Measurements from ENCODE around the gene RBM43.

The RBM43 gene

DNA sequence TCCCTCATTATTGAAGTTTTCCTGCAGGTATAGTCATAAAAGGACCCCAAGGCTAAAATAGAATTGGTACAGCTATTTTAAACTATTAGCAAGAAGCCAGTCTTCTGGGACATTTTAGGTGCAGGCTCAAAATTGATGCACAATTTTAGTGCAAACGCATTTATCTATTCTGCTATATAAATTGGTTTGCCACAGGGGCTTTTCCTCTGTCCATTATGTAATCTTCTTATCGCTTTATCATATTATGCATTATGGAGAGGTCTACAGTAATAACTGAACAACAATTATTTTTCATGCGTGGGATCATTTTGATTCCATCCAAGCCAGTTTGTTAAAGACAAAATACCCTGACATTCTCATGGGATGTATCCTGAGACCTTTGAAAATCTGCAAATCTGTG lies 54.6 kb downstream of the RBM43 start:
- H3K27ac ChIP-seq (ENCODE audit: low read depth, low read length): no peak overlapping the region
- H3K4me2 ChIP-seq (ENCODE audit: low read length): no peak overlapping the region
- no peaks in the 10 kb centered on the region for H3K9me3 ChIP-seq (ENCODE audit: control insufficient read depth, insufficient read depth, low read length)
- no peaks in the 10 kb centered on the region for H3K9me2 ChIP-seq (replicated peaks; ENCODE audit: control insufficient read depth, low read length)
- TF ChIP-seq EZH2phosphoT487 (IDR thresholded peaks at IDR 0.05; ENCODE audit: borderline replicate concordance, low read length) (no peak), CTCF (IDR thresholded peaks at IDR 0.05; ENCODE audit: low read depth, low read length, poor library complexity, severe bottlenecking) (no peak)
- no peaks in the 10 kb centered on the region for H3K79me2 ChIP-seq (ENCODE audit: control insufficient read depth, low read length)
- no peaks in the 10 kb centered on the region for H3F3A ChIP-seq (ENCODE audit: control insufficient read depth, insufficient read depth)
- no peaks in the 10 kb centered on the region for H3K27me3 ChIP-seq (ENCODE audit: control insufficient read depth, low read length)
- no peaks in the 10 kb centered on the region for H3K36me3 ChIP-seq (ENCODE audit: control insufficient read depth, low read length)
- no peaks in the 10 kb centered on the region for H3K4me1 ChIP-seq (ENCODE audit: control insufficient read depth, low read length)
- no peak overlapping the region for H3K4me3 ChIP-seq (ENCODE audit: low read length)
- no peaks in the 10 kb centered on the region for H4K20me1 ChIP-seq (ENCODE audit: control insufficient read depth, insufficient read depth, low read depth, low read length)

DNA sequence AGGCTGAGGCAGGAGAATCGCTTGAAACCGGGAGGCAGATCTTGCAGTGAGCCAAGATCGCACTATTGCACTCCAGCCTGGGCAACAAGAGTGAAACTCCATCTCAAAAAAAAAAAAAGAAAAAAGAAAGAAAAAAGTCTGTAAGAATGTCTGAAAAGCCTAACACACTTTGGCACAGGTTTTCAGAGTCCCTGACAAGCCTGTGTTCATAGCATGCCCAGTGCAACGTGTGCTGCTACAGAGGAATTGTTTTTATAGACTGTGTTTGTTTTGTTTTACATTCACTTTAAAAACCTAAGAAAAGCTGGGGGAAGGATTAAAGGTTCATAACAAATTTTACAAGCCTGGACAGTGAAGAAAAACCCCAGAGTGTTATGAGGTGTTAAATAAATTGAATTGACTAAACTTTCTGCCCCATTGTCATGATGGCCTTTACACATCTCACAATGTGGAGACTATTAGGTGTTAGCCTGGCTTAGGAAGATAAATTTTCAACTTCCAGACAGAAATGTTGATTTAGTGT lies 55.2 kb downstream of the RBM43 start:
- Histone ChIP-seq H3F3A (ENCODE audit: control insufficient read depth, insufficient read depth) (no peaks in the 10 kb centered on the region), H3K4me2 (ENCODE audit: low read length) (no peak overlapping the region), H3K9me2 (replicated peaks; ENCODE audit: control insufficient read depth, low read length) (no peaks in the 10 kb centered on the region), H3K27ac (ENCODE audit: low read depth, low read length) (no peak overlapping the region), H3K79me2 (ENCODE audit: control insufficient read depth, low read length) (no peaks in the 10 kb centered on the region), H3K27me3 (ENCODE audit: control insufficient read depth, low read length) (no peaks in the 10 kb centered on the region), H3K4me1 (ENCODE audit: control insufficient read depth, low read length) (no peaks in the 10 kb centered on the region), H4K20me1 (ENCODE audit: control insufficient read depth, insufficient read depth, low read depth, low read length) (no peaks in the 10 kb centered on the region), H3K9me3 (ENCODE audit: control insufficient read depth, insufficient read depth, low read length) (no peaks in the 10 kb centered on the region), H3K4me3 (ENCODE audit: low read length) (no peak overlapping the region), H3K36me3 (ENCODE audit: control insufficient read depth, low read length) (no peaks in the 10 kb centered on the region)
- TF ChIP-seq EZH2phosphoT487 (IDR thresholded peaks at IDR 0.05; ENCODE audit: borderline replicate concordance, low read length) (no peak), CTCF (IDR thresholded peaks at IDR 0.05; ENCODE audit: low read depth, low read length, poor library complexity, severe bottlenecking) (no peak)

DNA sequence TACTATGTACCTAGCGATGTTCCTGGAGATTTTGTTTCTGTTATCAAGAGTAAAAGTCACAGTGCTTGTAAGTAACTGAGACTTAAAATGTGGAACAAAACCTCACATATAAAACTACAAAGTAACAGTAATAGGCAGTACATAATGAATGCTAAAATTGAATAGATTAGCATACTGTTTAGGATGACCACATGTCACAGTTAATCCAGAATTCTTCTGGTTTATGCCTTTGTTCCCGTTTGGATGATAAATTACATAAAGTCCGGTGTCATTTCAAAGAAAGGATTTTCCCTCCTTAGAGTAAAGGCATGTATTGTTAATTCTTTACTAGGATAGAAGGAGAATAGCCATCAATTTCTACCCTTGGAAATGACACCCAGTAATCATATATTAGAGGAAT lies 56.1 kb downstream of the RBM43 start:
- no peaks in the 10 kb centered on the region for H3F3A ChIP-seq (ENCODE audit: control insufficient read depth, insufficient read depth)
- H3K36me3 ChIP-seq (ENCODE audit: control insufficient read depth, low read length): no peaks in the 10 kb centered on the region
- H3K4me3 ChIP-seq (ENCODE audit: low read length): no peak overlapping the region
- no peaks in the 10 kb centered on the region for H3K9me3 ChIP-seq (ENCODE audit: control insufficient read depth, insufficient read depth, low read length)
- no peaks in the 10 kb centered on the region for H3K9me2 ChIP-seq (replicated peaks; ENCODE audit: control insufficient read depth, low read length)
- TF ChIP-seq CTCF (IDR thresholded peaks at IDR 0.05; ENCODE audit: low read depth, low read length, poor library complexity, severe bottlenecking) (no peak), EZH2phosphoT487 (IDR thresholded peaks at IDR 0.05; ENCODE audit: borderline replicate concordance, low read length) (no peak)
- H3K4me1 ChIP-seq (ENCODE audit: control insufficient read depth, low read length): no peaks in the 10 kb centered on the region
- no peak overlapping the region for H3K4me2 ChIP-seq (ENCODE audit: low read length)
- no peak overlapping the region for H3K27ac ChIP-seq (ENCODE audit: low read depth, low read length)
- no peaks in the 10 kb centered on the region for H3K27me3 ChIP-seq (ENCODE audit: control insufficient read depth, low read length)
- H4K20me1 ChIP-seq (ENCODE audit: control insufficient read depth, insufficient read depth, low read depth, low read length): no peaks in the 10 kb centered on the region
- no peaks in the 10 kb centered on the region for H3K79me2 ChIP-seq (ENCODE audit: control insufficient read depth, low read length)
